Left forelimb (tissue), 1 donor: ENCODE measurements around the gene PALM3.

ENCODE experiments used
- DNase-seq: peaks from one replicate; pipeline ENCODE4 v3.0.0-alpha.2; 2018; ENCODE audit warnings: low spot score

The PALM3 gene

GRCh38 chr19:14089412-14089661, 27.5 kb upstream of the PALM3 start:
- no peak for DNase-seq

GRCh38 chr19:14088634-14089411, 26.9 kb upstream of the PALM3 start:
- DNase-seq: no peak

GRCh38 chr19:14086098-14086497, 24.2 kb upstream of the PALM3 start:
- DNase-seq: no peak

- DNase-seq: no peak
These were observed 23.6 kb upstream of the PALM3 start, which contains the start of gene C19orf67 for GRCh38 chr19:14085309-14085995. Gene C19orf67, minus strand, starts transcription at chr19:14085783. Its CDS starts 156 bp downstream, at chr19:14085627.

- no peak for DNase-seq
These were observed 20.7 kb upstream of the PALM3 start for GRCh38 chr19:14082675-14082960.

- DNase-seq: no peak
These were observed 20.2 kb upstream of the PALM3 start for GRCh38 chr19:14081797-14082674.

GRCh38 chr19:14080887-14081796, 19.3 kb upstream of the PALM3 start:
- peak; percentile 98 for DNase-seq

- no peak for DNase-seq
These were observed 16.5 kb upstream of the PALM3 start for GRCh38 chr19:14078411-14078810.

- no peak for DNase-seq
These were observed 12.3 kb upstream of the PALM3 start for GRCh38 chr19:14073925-14074838.

- peak; percentile 89 for DNase-seq
These were observed 11.5 kb upstream of the PALM3 start for GRCh38 chr19:14073261-14073924.

- no peak for DNase-seq
These were observed 10.8 kb upstream of the PALM3 start, which contains the start of gene MISP3 for GRCh38 chr19:14072535-14073260. Gene MISP3, plus strand, starts transcription at chr19:14072786. Its CDS starts 524 bp downstream, at chr19:14073310.

GRCh38 chr19:14070268-14071050, 8.6 kb upstream of the PALM3 start:
- no peak for DNase-seq

GRCh38 chr19:14066134-14066533, 4.3 kb upstream of the PALM3 start:
- no peak for DNase-seq

- no peak for DNase-seq
These were observed 1.2 kb upstream of the PALM3 start for GRCh38 chr19:14063105-14063504.

GRCh38 chr19:14062558-14062855, 631 bp upstream of the PALM3 start:
- no peak for DNase-seq

GRCh38 chr19:14061081-14061749, 661 bp downstream of the PALM3 start:
- DNase-seq: no peak

- DNase-seq: no peak
These were observed 2.2 kb downstream of the PALM3 start for GRCh38 chr19:14059652-14060155.

- no peak for DNase-seq
These were observed 2.8 kb downstream of the PALM3 start for GRCh38 chr19:14059093-14059480.
